Measurements from ENCODE around the gene EHMT1.

EHMT1 gene

GRCh38 chr9:137813167-137813566 is 194.4 kb downstream of the EHMT1 start:
- H3K9me3 Mint-ChIP-seq: no peaks in the 10 kb centered on the region
- peaks cover 2% of the 10 kb centered on the region for H3K4me1 Mint-ChIP-seq (ENCODE audit: low read depth)
- H3K27ac Mint-ChIP-seq: no peak overlapping the region
- peaks cover 42% of the 10 kb centered on the region for H3K36me3 Mint-ChIP-seq (ENCODE audit: low read depth)
- no peaks in the 10 kb centered on the region for H3K27me3 Mint-ChIP-seq (ENCODE audit: low read depth)
- H3K4me3 Mint-ChIP-seq: no peak overlapping the region

- Mint-ChIP-seq H3K36me3 (ENCODE audit: low read depth) (peaks cover 43% of the 10 kb centered on the region), H3K4me1 (ENCODE audit: low read depth) (no peaks in the 10 kb centered on the region), H3K4me3 (no peak overlapping the region), H3K27ac (no peak overlapping the region), H3K9me3 (no peaks in the 10 kb centered on the region), H3K27me3 (ENCODE audit: low read depth) (no peaks in the 10 kb centered on the region)
Measured at GRCh38 chr9:137813651-137814415, 195.0 kb downstream of the EHMT1 start.

- Mint-ChIP-seq H3K27ac (peak overlapping the region; percentile 2), H3K36me3 (ENCODE audit: low read depth) (peaks cover 43% of the 10 kb centered on the region), H3K9me3 (no peaks in the 10 kb centered on the region), H3K4me3 (no peak overlapping the region), H3K4me1 (ENCODE audit: low read depth) (no peaks in the 10 kb centered on the region), H3K27me3 (ENCODE audit: low read depth) (no peaks in the 10 kb centered on the region)
Measured at GRCh38 chr9:137814436-137814835, 195.6 kb downstream of the EHMT1 start.

GRCh38 chr9:137814841-137815240 is 196.0 kb downstream of the EHMT1 start:
- Mint-ChIP-seq H3K27me3 (ENCODE audit: low read depth) (no peaks in the 10 kb centered on the region), H3K4me1 (ENCODE audit: low read depth) (no peaks in the 10 kb centered on the region), H3K9me3 (no peaks in the 10 kb centered on the region), H3K27ac (peak overlapping the region; percentile 2), H3K36me3 (ENCODE audit: low read depth) (peaks cover 43% of the 10 kb centered on the region), H3K4me3 (no peak overlapping the region)

GRCh38 chr9:137815256-137816255 is 196.8 kb downstream of the EHMT1 start:
- Mint-ChIP-seq H3K4me3 (no peak overlapping the region), H3K4me1 (ENCODE audit: low read depth) (no peaks in the 10 kb centered on the region), H3K27ac (no peak overlapping the region), H3K36me3 (ENCODE audit: low read depth) (peaks cover 45% of the 10 kb centered on the region), H3K9me3 (no peaks in the 10 kb centered on the region), H3K27me3 (ENCODE audit: low read depth) (no peaks in the 10 kb centered on the region)

- H3K36me3 Mint-ChIP-seq (ENCODE audit: low read depth): peaks cover 51% of the 10 kb centered on the region
- H3K27me3 Mint-ChIP-seq (ENCODE audit: low read depth): no peaks in the 10 kb centered on the region
- no peaks in the 10 kb centered on the region for H3K4me1 Mint-ChIP-seq (ENCODE audit: low read depth)
- peaks cover under 1% of the 10 kb centered on the region for H3K9me3 Mint-ChIP-seq
- H3K4me3 Mint-ChIP-seq: no peak overlapping the region
- no peak overlapping the region for H3K27ac Mint-ChIP-seq
Measured at GRCh38 chr9:137816531-137817235, 197.9 kb downstream of the EHMT1 start.

- H3K9me3 Mint-ChIP-seq: peaks cover 6% of the 10 kb centered on the region
- no peak overlapping the region for H3K27ac Mint-ChIP-seq
- no peak overlapping the region for H3K4me3 Mint-ChIP-seq
- peaks cover 59% of the 10 kb centered on the region for H3K36me3 Mint-ChIP-seq (ENCODE audit: low read depth)
- no peaks in the 10 kb centered on the region for H3K4me1 Mint-ChIP-seq (ENCODE audit: low read depth)
- no peaks in the 10 kb centered on the region for H3K27me3 Mint-ChIP-seq (ENCODE audit: low read depth)
Measured at GRCh38 chr9:137817236-137818200, 198.7 kb downstream of the EHMT1 start.

GRCh38 chr9:137818286-137818685 is 199.5 kb downstream of the EHMT1 start:
- no peak overlapping the region for H3K27ac Mint-ChIP-seq
- H3K9me3 Mint-ChIP-seq: peaks cover 6% of the 10 kb centered on the region
- no peaks in the 10 kb centered on the region for H3K4me1 Mint-ChIP-seq (ENCODE audit: low read depth)
- H3K36me3 Mint-ChIP-seq (ENCODE audit: low read depth): peaks cover 58% of the 10 kb centered on the region
- H3K27me3 Mint-ChIP-seq (ENCODE audit: low read depth): no peaks in the 10 kb centered on the region
- no peak overlapping the region for H3K4me3 Mint-ChIP-seq

- no peak overlapping the region for H3K27ac Mint-ChIP-seq
- H3K27me3 Mint-ChIP-seq (ENCODE audit: low read depth): no peaks in the 10 kb centered on the region
- H3K4me3 Mint-ChIP-seq: no peak overlapping the region
- H3K36me3 Mint-ChIP-seq (ENCODE audit: low read depth): peaks cover 59% of the 10 kb centered on the region
- H3K9me3 Mint-ChIP-seq: peaks cover 6% of the 10 kb centered on the region
- no peaks in the 10 kb centered on the region for H3K4me1 Mint-ChIP-seq (ENCODE audit: low read depth)
Measured at GRCh38 chr9:137820161-137820855, 201.5 kb downstream of the EHMT1 start.

GRCh38 chr9:137823986-137824771 is 205.4 kb downstream of the EHMT1 start:
- H3K9me3 Mint-ChIP-seq: peaks cover 6% of the 10 kb centered on the region
- H3K4me1 Mint-ChIP-seq (ENCODE audit: low read depth): no peaks in the 10 kb centered on the region
- no peaks in the 10 kb centered on the region for H3K27me3 Mint-ChIP-seq (ENCODE audit: low read depth)
- H3K36me3 Mint-ChIP-seq (ENCODE audit: low read depth): peaks cover 49% of the 10 kb centered on the region
- H3K27ac Mint-ChIP-seq: no peak overlapping the region
- H3K4me3 Mint-ChIP-seq: no peak overlapping the region

- Mint-ChIP-seq H3K27ac (no peak overlapping the region), H3K4me1 (ENCODE audit: low read depth) (no peaks in the 10 kb centered on the region), H3K4me3 (no peak overlapping the region), H3K9me3 (peaks cover 6% of the 10 kb centered on the region), H3K36me3 (ENCODE audit: low read depth) (peaks cover 45% of the 10 kb centered on the region), H3K27me3 (ENCODE audit: low read depth) (no peaks in the 10 kb centered on the region)
Measured at GRCh38 chr9:137825324-137825989, 206.7 kb downstream of the EHMT1 start.

GRCh38 chr9:137827908-137828526 is 209.2 kb downstream of the EHMT1 start:
- Mint-ChIP-seq H3K9me3 (no peaks in the 10 kb centered on the region), H3K4me1 (ENCODE audit: low read depth) (no peaks in the 10 kb centered on the region), H3K27me3 (ENCODE audit: low read depth) (no peaks in the 10 kb centered on the region), H3K36me3 (ENCODE audit: low read depth) (peaks cover 31% of the 10 kb centered on the region), H3K4me3 (no peak overlapping the region), H3K27ac (no peak overlapping the region)

Measured in T-helper 1 cell treated with Interleukin-12 subunit alpha and Interleukin-12 subunit beta and Interleukin-4 antibody, amounts not matched to agents 30 μg/mL and 1 μg/mL, for 36 hours (primary cell).